Osteoblast (primary cell): ENCODE results near the gene RABGAP1L. TPM values are rescaled to one million over a fixed set of nuclear protein-coding genes. Genes with fewer than 3 reads are reported as not detected.

ENCODE experiments used
- DNase-seq: peaks from one replicate; pipeline ENCODE4 v3.0.0; 2011; ENCODE audit warnings: low spot score, mixed read lengths; ENCODE audit not compliant: insufficient read length; ENCODE audit errors: missing footprints
- H2AFZ ChIP-seq: 2 replicates; pipeline ENCODE4 v1.6.0; 2011; ENCODE audit warnings: mild to moderate bottlenecking, low read length
- H3K27ac ChIP-seq: 2 replicates; pipeline ENCODE4 v1.5.1; 2011; ENCODE audit warnings: mild to moderate bottlenecking, low read depth, low read length, moderate library complexity
- H3K27me3 ChIP-seq: 2 replicates; pipeline ENCODE4 v1.6.0; 2012; ENCODE audit warnings: mild to moderate bottlenecking, control low read depth, inconsistent platforms, low read length, moderate library complexity; ENCODE audit not compliant: insufficient read depth
- H3K36me3 ChIP-seq: 2 replicates; pipeline ENCODE4 v1.5.1; 2011; ENCODE audit warnings: mild to moderate bottlenecking, low read length, control low read depth, moderate library complexity; ENCODE audit not compliant: insufficient read depth
- H3K4me1 ChIP-seq: 2 replicates; pipeline ENCODE4 v1.5.1; 2011; ENCODE audit warnings: mild to moderate bottlenecking, low read length, control low read depth, moderate library complexity; ENCODE audit not compliant: insufficient read depth
- H3K4me2 ChIP-seq: 2 replicates; pipeline ENCODE4 v1.6.0; 2011; ENCODE audit warnings: mild to moderate bottlenecking, low read length; ENCODE audit not compliant: insufficient read depth
- H3K4me3 ChIP-seq: fragments of 200-600 bp; sonication (generic); 3 replicates; pipeline ENCODE4 v1.5.1; 2012; ENCODE audit warnings: mild to moderate bottlenecking, low read length, inconsistent platforms; ENCODE audit not compliant: insufficient read depth
- H3K79me2 ChIP-seq: 2 replicates; pipeline ENCODE4 v1.6.0; 2012; ENCODE audit warnings: mild to moderate bottlenecking, low read length, control low read depth, inconsistent platforms; ENCODE audit not compliant: insufficient read depth
- H3K9me3 ChIP-seq: 2 replicates; pipeline ENCODE4 v1.5.1; 2011; ENCODE audit warnings: low read depth, low read length, control low read depth
- H4K20me1 ChIP-seq: 2 replicates; pipeline ENCODE4 v1.6.0; 2012; ENCODE audit warnings: mild to moderate bottlenecking, low read length, control low read depth; ENCODE audit not compliant: insufficient read depth
- CTCF ChIP-seq: IDR thresholded peaks from 2 replicates; pipeline ENCODE4 v1.5.1; 2011; ENCODE audit warnings: mild to moderate bottlenecking, low read depth, low read length, moderate library complexity; ENCODE audit errors: extremely low read depth
- total RNA-seq: library from RNA; depleted of rRNA; stranded (reverse); fragments of >200 nt; gene quantifications from 2 replicates; pipeline ENCODE4 v1.2.3, GENCODE V29; 2012

RABGAP1L gene
- total RNA-seq, 1 donor = 30.0 TPM

GRCh38 chr1:174734270-174734669 is 575.0 kb downstream of the RABGAP1L start:
- Histone ChIP-seq H3K4me3 (no peak overlapping the region), H4K20me1 (no peaks in the 10 kb centered on the region), H3K27ac (no peak overlapping the region), H3K27me3 (no peaks in the 10 kb centered on the region), H3K9me3 (no peaks in the 10 kb centered on the region), H3K4me2 (no peak overlapping the region), H3K36me3 (no peaks in the 10 kb centered on the region), H3K4me1 (no peaks in the 10 kb centered on the region), H2AFZ (no peak overlapping the region), H3K79me2 (no peaks in the 10 kb centered on the region)
- DNase-seq = no peak
- TF ChIP-seq CTCF = no peak

GRCh38 chr1:174736831-174737230 is 577.5 kb downstream of the RABGAP1L start:
- no peak overlapping the region for H3K27ac ChIP-seq
- no peaks in the 10 kb centered on the region for H3K4me1 ChIP-seq
- no peaks in the 10 kb centered on the region for H3K36me3 ChIP-seq
- DNase-seq = no peak
- H3K79me2 ChIP-seq = no peaks in the 10 kb centered on the region
- H4K20me1 ChIP-seq = no peaks in the 10 kb centered on the region
- no peak overlapping the region for H3K4me2 ChIP-seq
- H3K4me3 ChIP-seq = no peak overlapping the region
- no peak for TF ChIP-seq CTCF
- no peaks in the 10 kb centered on the region for H3K9me3 ChIP-seq
- no peak overlapping the region for H2AFZ ChIP-seq
- H3K27me3 ChIP-seq = no peaks in the 10 kb centered on the region

- H3K36me3 ChIP-seq = no peaks in the 10 kb centered on the region
- H3K4me2 ChIP-seq = no peak overlapping the region
- DNase-seq = no peak
- no peaks in the 10 kb centered on the region for H3K9me3 ChIP-seq
- peak overlapping the region; percentile 37 for H2AFZ ChIP-seq
- H3K27me3 ChIP-seq = no peaks in the 10 kb centered on the region
- H3K27ac ChIP-seq = no peak overlapping the region
- H3K79me2 ChIP-seq = no peaks in the 10 kb centered on the region
- no peaks in the 10 kb centered on the region for H4K20me1 ChIP-seq
- H3K4me3 ChIP-seq = no peak overlapping the region
- TF ChIP-seq CTCF = no peak
- H3K4me1 ChIP-seq = peaks cover 5% of the 10 kb centered on the region
Measured at GRCh38 chr1:174740249-174740968, 581.1 kb downstream of the RABGAP1L start.

GRCh38 chr1:174742805-174743653 is 583.7 kb downstream of the RABGAP1L start:
- H3K27me3 ChIP-seq = no peaks in the 10 kb centered on the region
- no peak overlapping the region for H3K4me3 ChIP-seq
- no peak overlapping the region for H3K27ac ChIP-seq
- no peak overlapping the region for H2AFZ ChIP-seq
- H3K36me3 ChIP-seq = no peaks in the 10 kb centered on the region
- no peaks in the 10 kb centered on the region for H4K20me1 ChIP-seq
- TF ChIP-seq CTCF = no peak
- DNase-seq = no peak
- H3K9me3 ChIP-seq = no peaks in the 10 kb centered on the region
- no peak overlapping the region for H3K4me2 ChIP-seq
- H3K4me1 ChIP-seq = peaks cover 5% of the 10 kb centered on the region
- H3K79me2 ChIP-seq = no peaks in the 10 kb centered on the region
